Head of caudate nucleus (tissue), 42 donors: ENCODE measurements around the gene CEBPE.

Experiments
- DNase-seq, 42 donors: peaks; one replicate each; pipeline versions ENCODE4 v3.0.0 to v3.0.0-alpha.2; 2020 to 2021; ENCODE audit warnings: mixed read lengths in 7 of 42
- intact Hi-C: fragments of 100-400 bp; cut with DNase I; formaldehyde crosslinking; loops from one replicate; pipeline ENCODE4 v1.15.0; 2022

CEBPE gene

DNA sequence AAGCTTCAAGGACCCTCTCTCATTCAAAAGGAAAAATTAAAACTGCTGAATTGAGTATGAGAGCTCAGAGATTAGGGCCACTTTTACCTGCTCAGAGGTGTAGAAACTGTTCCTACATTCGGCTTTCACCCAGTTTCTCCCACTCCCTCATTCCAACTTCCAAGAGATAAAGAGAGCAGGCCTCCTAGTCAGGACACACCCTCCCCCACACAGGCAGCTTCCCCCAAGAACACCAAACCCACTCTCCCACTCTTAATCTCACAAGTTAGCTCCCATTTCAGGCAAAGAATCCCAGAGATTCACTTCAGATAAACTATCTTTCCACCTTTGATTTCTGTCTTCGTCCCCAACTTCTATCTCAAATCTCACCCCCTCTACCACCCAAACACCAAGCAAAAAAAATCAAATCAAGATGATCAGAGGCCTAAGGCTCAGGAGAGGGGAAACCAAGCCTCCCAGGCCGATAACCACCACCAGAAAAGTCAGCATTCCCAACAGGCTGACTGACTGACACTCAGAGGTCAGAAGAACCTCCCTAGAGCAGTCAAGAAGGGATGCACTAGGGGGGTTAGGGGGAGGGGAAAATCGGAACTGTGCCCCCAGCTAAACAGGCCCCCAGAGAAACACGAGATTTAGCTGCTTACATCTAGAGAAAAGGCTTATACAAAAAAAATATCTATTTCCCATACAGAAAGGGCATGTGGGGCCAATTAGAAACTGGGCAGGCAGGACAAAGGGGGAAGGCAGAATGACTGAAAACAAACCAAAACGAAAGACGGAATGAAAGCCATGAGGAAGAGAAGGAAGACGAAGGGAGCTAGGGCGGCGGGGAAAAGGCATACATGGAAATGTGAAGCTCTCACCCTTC is 48.6 kb downstream of the CEBPE start:
- DNase-seq: peak in 1 of 42 donors; percentile 10
- intact Hi-C loops: loop anchor here (10.0 kb wide), 1 partner anchor 114 kb away; the partner anchor contains the start of gene SLC7A8

- peak in 1 of 42 donors; percentile 14 for DNase-seq
- intact Hi-C loops: no loop called here
Observed at GRCh38 chr14:23069413-23069806, 49.6 kb downstream of the CEBPE start.

GRCh38 chr14:23068789-23069412 is 50.2 kb downstream of the CEBPE start:
- DNase-seq: peak; percentile 55 to 93 (median 82)
- intact Hi-C loops: no loop called here

DNA sequence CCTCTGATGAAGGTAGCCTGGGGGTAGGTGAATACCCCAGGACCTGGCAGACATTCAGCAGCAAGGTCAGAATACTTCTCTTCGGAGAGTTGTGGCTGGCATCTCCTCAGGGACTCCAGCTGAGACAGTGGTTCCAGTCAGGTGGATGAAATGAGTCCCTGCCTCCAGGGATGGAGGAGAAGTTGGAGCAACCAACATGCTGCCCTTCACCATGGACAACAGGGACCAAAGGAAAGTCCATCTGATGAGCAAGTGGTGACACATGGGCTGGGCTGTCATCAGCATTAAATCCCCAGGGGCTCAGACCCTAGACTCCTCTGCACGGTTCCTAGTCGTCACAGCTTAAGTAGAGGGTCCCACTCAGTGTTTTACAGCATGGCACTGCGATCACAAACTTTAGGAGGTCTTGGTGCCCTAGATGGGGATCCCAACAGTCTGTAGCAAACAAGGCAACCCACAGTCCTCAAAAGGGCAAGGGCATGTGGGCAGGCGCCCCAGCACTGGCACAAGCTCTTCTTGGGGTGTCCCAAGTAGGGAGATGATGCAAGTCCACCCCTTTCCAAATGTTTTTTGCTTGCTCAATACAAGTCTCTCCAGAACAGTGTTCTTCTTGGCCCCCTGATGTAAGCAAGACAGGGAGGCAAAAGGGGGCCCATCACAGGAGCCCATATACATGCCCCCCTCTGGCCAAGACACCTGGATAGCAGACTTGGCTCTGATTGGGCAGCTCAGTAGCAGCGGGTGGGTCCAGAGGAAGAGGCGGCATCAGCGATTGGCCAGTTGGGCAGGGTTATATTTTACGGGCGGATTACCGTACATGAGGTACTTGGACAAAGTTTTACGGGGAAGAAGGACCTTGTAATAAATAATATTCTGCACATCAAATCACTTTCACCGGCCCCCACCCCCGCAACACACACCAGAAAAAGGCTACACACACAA is 50.9 kb downstream of the CEBPE start:
- intact Hi-C loops: no loop called here
- DNase-seq: peak in 2 of 42 donors; percentile 7 to 11
